ENCODE results near the gene HNRNPA1.

DNA sequence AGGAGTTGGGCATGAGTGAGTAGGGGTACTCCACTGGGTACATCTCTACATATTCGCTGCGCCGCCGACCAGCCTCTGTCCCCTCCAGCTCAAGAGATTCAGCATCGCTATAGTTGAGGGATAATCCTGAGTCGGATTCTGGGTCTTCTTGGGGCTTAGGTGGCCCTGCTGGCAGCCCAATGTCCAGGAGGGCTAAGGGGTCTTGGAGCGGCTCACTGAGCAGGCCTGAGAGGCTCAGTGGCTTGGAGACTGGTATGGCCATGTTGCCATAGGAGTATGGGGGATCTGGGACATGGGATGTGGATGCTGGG is 12.4 kb downstream of the HNRNPA1 start:
- no peak for TF ChIP-seq GATA2 (IDR thresholded peaks at IDR 0.05; ENCODE audit: low read depth, low read length)
- no peak for TF ChIP-seq GATA3 (IDR thresholded peaks at IDR 0.05; ENCODE audit: low read depth, low read length)
